Measurements from ENCODE around the gene FBXL14. TPM values are rescaled to one million over a fixed set of nuclear protein-coding genes. Genes with fewer than 3 reads are reported as not detected.

Gene FBXL14
- total and polyA plus RNA-seq, 2 of the 13 experiments (the other 11 are each of a cell fraction or from before 2014, with no cell fraction given) = 7.0 to 7.4 TPM

DNA sequence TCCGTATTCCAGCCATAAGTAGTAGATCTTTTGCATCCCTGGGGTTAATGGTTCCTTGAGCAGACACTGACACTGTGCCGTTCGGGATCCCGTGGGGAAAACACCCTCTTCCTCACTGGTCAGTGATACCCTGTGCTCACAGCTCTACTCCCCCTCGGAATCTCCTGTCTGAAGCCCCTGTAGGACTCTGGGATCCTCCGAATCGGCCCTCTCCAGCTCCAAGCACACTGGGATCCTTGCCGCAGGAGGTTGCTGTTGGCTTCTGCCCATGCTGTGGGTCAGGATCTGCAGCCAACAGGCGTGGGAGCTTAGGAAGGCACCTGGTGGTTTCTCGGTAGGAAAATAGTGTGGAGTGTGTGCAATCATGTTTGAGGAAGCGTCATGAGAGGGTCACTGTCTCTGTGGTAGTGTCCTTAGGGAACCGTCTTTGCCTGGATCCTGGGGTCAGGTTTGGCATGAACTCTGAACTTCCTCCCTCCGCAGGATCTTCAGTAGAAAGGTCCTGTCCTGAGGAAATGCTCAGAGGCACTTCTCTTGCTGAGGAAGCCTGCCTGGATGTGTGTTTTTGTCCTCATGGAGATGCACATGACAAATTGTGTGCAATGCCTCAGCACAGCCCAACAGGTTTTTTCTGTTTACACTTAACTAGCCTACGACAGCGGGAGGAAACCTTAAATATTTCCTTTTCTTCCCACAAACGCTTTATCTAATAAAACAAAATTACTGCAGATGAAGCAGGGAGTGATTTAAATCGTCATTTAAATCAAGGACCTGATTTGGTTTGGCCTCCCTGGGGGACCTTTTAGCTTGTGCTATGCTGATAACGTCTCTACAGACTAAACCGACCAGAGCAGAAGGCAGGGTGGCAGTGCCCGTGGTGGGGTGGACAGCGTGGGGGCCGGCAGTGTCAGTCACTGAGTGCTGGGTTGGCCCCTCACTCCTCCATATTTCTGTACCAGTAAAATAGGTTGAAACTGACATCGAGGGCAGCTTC lies 18.7 kb downstream of the FBXL14 start:
- H3K27me3 ChIP-seq (ENCODE audit: control insufficient read depth in 1 of 2, insufficient read depth in 2 of 2, low read length in 2 of 2) = peaks cover 9 to 39% of the 10 kb centered on the region in 2 experiments; a peak in 3 of 5 replicates
- peaks cover 18% of the 10 kb centered on the region for H3K4me1 ChIP-seq (ENCODE audit: insufficient read depth, low read length)
- FAIRE-seq = no peak
- BruUV-seq (replicated peaks) = no TSS peak
- H2AFZ ChIP-seq (ENCODE audit: low read length) = no peak overlapping the region
- H3K9ac ChIP-seq (ENCODE audit: insufficient read depth, low read depth, low read length) = no peak overlapping the region
- no peak overlapping the region for H3K4me3 ChIP-seq (replicated peaks in 1 of 3; ENCODE audit: insufficient read depth in 1 of 3, low read depth in 2 of 3, low read length in 3 of 3)
- no peaks in the 10 kb centered on the region for H3K9me3 ChIP-seq (ENCODE audit: low read length)
- no peaks in the 10 kb centered on the region for H4K20me1 ChIP-seq (ENCODE audit: insufficient read depth, low read length)
- intact Hi-C loops (cut with micrococcal nuclease; ENCODE audit: unreplicated experiment) = no loop called here
- H3K36me3 ChIP-seq (replicated peaks in 1 of 2; ENCODE audit: control insufficient read depth in 1 of 2, insufficient read depth in 2 of 2, low read length in 2 of 2) = no peaks in the 10 kb centered on the region
- POLR2A ChIA-PET = no interaction called here
- peak overlapping the region; percentile 20; the same call in 1 of the 2 replicates for H3K4me2 ChIP-seq (ENCODE audit: low read depth, low read length)
- CTCF ChIA-PET (ENCODE audit: low intra/inter-chr PET ratio, low total read pairs) = no interaction called here
- no peak for DNase-seq (ENCODE audit: low spot score)
- peak; percentile 43 for ATAC-seq
- in situ Hi-C loops (cut with HindIII; ENCODE audit: extremely low pct_ligation_motif_present, low pct_unique_long_range_greater_than_20kb) = loop anchor here (5.0 to 25.0 kb wide), 2 partner anchors 458 to 1013 kb away; no protein-coding TSS in a partner anchor
- H3K79me2 ChIP-seq (ENCODE audit: insufficient read depth, low read length) = no peaks in the 10 kb centered on the region
- 31% methylated on average over 22 of the region's 23 CpGs for WGBS (ENCODE audit: low lambda C conversion rate)
- H3K27ac ChIP-seq (ENCODE audit: extremely low read length, insufficient read depth, low read length) = no peak overlapping the region
- no peak for TF ChIP-seq RBM22 (optimal IDR thresholded peaks at IDR 0.05; ENCODE audit: low read length)
- TF ChIP-seq ZNF589 (CRISPR knock-in tag; conservative IDR thresholded peaks at IDR 0.05) = no peak
- TF ChIP-seq, protein P1, sequence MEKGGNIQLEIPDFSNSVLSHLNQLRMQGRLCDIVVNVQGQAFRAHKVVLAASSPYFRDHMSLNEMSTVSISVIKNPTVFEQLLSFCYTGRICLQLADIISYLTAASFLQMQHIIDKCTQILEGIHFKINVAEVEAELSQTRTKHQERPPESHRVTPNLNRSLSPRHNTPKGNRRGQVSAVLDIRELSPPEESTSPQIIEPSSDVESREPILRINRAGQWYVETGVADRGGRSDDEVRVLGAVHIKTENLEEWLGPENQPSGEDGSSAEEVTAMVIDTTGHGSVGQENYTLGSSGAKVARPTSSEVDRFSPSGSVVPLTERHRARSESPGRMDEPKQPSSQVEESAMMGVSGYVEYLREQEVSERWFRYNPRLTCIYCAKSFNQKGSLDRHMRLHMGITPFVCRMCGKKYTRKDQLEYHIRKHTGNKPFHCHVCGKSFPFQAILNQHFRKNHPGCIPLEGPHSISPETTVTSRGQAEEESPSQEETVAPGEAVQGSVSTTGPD (CRISPR knock-in tag; IDR thresholded peaks at IDR 0.05) = no peak
- TF ChIP-seq REPIN1 (CRISPR knock-in tag; IDR thresholded peaks at IDR 0.05; ENCODE audit: borderline replicate concordance, low read depth) = no peak
- TF ChIP-seq NR2F6 (IDR thresholded peaks at IDR 0.05) = no peak
- no peak for TF ChIP-seq NR2F6 (CRISPR knock-in tag; IDR thresholded peaks at IDR 0.05)
- no peak for TF ChIP-seq MYC (CRISPR knock-in tag; IDR thresholded peaks at IDR 0.05; ENCODE audit: borderline replicate concordance)
- TF ChIP-seq, protein P2, sequence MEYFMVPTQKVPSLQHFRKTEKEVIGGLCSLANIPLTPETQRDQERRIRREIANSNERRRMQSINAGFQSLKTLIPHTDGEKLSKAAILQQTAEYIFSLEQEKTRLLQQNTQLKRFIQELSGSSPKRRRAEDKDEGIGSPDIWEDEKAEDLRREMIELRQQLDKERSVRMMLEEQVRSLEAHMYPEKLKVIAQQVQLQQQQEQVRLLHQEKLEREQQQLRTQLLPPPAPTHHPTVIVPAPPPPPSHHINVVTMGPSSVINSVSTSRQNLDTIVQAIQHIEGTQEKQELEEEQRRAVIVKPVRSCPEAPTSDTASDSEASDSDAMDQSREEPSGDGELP (IDR thresholded peaks at IDR 0.05; ENCODE audit: borderline replicate concordance, low read depth) = no peak
- TF ChIP-seq FOSL2 (CRISPR knock-in tag; IDR thresholded peaks at IDR 0.05) = no peak
- TF ChIP-seq, protein P3, sequence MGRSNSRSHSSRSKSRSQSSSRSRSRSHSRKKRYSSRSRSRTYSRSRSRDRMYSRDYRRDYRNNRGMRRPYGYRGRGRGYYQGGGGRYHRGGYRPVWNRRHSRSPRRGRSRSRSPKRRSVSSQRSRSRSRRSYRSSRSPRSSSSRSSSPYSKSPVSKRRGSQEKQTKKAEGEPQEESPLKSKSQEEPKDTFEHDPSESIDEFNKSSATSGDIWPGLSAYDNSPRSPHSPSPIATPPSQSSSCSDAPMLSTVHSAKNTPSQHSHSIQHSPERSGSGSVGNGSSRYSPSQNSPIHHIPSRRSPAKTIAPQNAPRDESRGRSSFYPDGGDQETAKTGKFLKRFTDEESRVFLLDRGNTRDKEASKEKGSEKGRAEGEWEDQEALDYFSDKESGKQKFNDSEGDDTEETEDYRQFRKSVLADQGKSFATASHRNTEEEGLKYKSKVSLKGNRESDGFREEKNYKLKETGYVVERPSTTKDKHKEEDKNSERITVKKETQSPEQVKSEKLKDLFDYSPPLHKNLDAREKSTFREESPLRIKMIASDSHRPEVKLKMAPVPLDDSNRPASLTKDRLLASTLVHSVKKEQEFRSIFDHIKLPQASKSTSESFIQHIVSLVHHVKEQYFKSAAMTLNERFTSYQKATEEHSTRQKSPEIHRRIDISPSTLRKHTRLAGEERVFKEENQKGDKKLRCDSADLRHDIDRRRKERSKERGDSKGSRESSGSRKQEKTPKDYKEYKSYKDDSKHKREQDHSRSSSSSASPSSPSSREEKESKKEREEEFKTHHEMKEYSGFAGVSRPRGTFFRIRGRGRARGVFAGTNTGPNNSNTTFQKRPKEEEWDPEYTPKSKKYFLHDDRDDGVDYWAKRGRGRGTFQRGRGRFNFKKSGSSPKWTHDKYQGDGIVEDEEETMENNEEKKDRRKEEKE (IDR thresholded peaks at IDR 0.05) = no peak
- TF ChIP-seq, protein P4, sequence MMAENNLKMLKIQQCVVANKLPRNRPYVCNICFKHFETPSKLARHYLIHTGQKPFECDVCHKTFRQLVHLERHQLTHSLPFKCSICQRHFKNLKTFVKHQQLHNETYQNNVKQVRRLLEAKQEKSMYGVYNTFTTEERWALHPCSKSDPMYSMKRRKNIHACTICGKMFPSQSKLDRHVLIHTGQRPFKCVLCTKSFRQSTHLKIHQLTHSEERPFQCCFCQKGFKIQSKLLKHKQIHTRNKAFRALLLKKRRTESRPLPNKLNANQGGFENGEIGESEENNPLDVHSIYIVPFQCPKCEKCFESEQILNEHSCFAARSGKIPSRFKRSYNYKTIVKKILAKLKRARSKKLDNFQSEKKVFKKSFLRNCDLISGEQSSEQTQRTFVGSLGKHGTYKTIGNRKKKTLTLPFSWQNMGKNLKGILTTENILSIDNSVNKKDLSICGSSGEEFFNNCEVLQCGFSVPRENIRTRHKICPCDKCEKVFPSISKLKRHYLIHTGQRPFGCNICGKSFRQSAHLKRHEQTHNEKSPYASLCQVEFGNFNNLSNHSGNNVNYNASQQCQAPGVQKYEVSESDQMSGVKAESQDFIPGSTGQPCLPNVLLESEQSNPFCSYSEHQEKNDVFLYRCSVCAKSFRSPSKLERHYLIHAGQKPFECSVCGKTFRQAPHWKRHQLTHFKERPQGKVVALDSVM (CRISPR knock-in tag; IDR thresholded peaks at IDR 0.05) = no peak

Data from HepG2 (cell line).